Measurements from ENCODE around the gene RARG.

RARG gene

GRCh38 chr12:53222170-53222721 is 9.8 kb downstream of the RARG start:
- DNase-seq: no peak

- DNase-seq: no peak
Measured at GRCh38 chr12:53221203-53222080, 10.6 kb downstream of the RARG start.

- peak; percentile 91 for DNase-seq
Measured at GRCh38 chr12:53220694-53221202, 11.3 kb downstream of the RARG start.

- DNase-seq: peak; percentile 92
Measured at GRCh38 chr12:53219956-53220693, 11.9 kb downstream of the RARG start.

GRCh38 chr12:53219292-53219955 is 12.6 kb downstream of the RARG start:
- DNase-seq: no peak

GRCh38 chr12:53218551-53219291 is 13.3 kb downstream of the RARG start:
- DNase-seq: no peak

- no peak for DNase-seq
Measured at GRCh38 chr12:53217931-53218307, 14.1 kb downstream of the RARG start.

GRCh38 chr12:53217051-53217930 is 14.7 kb downstream of the RARG start:
- peak; percentile 81 for DNase-seq

GRCh38 chr12:53215497-53215896 is 16.5 kb downstream of the RARG start:
- no peak for DNase-seq

- no peak for DNase-seq
Measured at GRCh38 chr12:53214687-53215455, 17.1 kb downstream of the RARG start.

GRCh38 chr12:53214221-53214620 is 17.8 kb downstream of the RARG start:
- DNase-seq: no peak

- DNase-seq: peak; percentile 93
Measured at GRCh38 chr12:53213348-53213747, 18.7 kb downstream of the RARG start.

GRCh38 chr12:53212931-53213330 is 19.1 kb downstream of the RARG start:
- DNase-seq: no peak

GRCh38 chr12:53211476-53212381 is 20.3 kb downstream of the RARG start:
- DNase-seq: no peak

- no peak for DNase-seq
Measured at GRCh38 chr12:53210843-53211242, 21.2 kb downstream of the RARG start.

GRCh38 chr12:53208877-53209463 is 23.0 kb downstream of the RARG start:
- DNase-seq: peak; percentile 75

GRCh38 chr12:53208435-53208834 is 23.6 kb downstream of the RARG start:
- no peak for DNase-seq

- peak; percentile 84 for DNase-seq
Measured at GRCh38 chr12:53207042-53207441, 25.0 kb downstream of the RARG start, which contains the start of gene ITGB7. Gene ITGB7, minus strand, starts transcription at chr12:53207251. Its CDS starts 6,808 bp downstream, at chr12:53200443.
